Adrenal gland (tissue), 12 donors: ENCODE data around the gene FBXO41. TPM values are rescaled to one million over a fixed set of nuclear protein-coding genes. Genes with fewer than 3 reads are reported as not detected.

Experiments used
- DNase-seq, 7 donors: peaks; one replicate each; pipeline ENCODE4 v3.0.0-alpha.2; 2019 to 2020
- H3K27ac ChIP-seq, 5 donors: fragments of 200-600 bp; sonication (generic) in 4 of 5; 1 replicate in 3 of 5; 2 replicates in 2 of 5; pipeline versions ENCODE4 v1.5.1 to v1.8.0; 2016 to 2020; ENCODE audit warnings: mild to moderate bottlenecking in 1 of 5
- H3K27me3 ChIP-seq: fragments of 200-600 bp; 2 replicates; pipeline ENCODE4 v1.8.0; 2021
- H3K36me3 ChIP-seq, 2 donors: fragments of 200-600 bp; replicated peaks in 1 of 2; 1 replicate in 1 of 2; 2 replicates in 1 of 2; pipeline versions ENCODE4 v1.5.1 to v1.8.0; 2018 to 2022
- H3K4me1 ChIP-seq, 2 donors: fragments of 200-600 bp; replicated peaks in 1 of 2; 1 replicate in 1 of 2; 2 replicates in 1 of 2; pipeline versions ENCODE4 v1.5.1 to v1.8.0; 2018 to 2021
- H3K4me3 ChIP-seq, 4 donors: fragments of 200-600 bp; sonication (generic) in 3 of 4; one replicate each; pipeline ENCODE4 v1.5.1; 2016 to 2018
- H3K9me3 ChIP-seq, 3 donors: fragments of 200-600 bp; sonication (generic) in 1 of 3; replicated peaks in 1 of 3; 1 replicate in 2 of 3; 2 replicates in 1 of 3; pipeline versions ENCODE4 v1.5.1 to v1.8.0; 2016 to 2021
- POLR2A ChIP-seq, 2 donors: fragments of 450-650 bp; IDR thresholded peaks; one replicate each; pipeline ENCODE4 v1.6.1; 2017; ENCODE audit warnings: antibody characterized with exemption in 2 of 2, mild to moderate bottlenecking in 2 of 2, moderate library complexity in 1 of 2
- WGBS, 4 donors: extraction: QIAGEN DNeasy Blood & Tissue Kit in 2 of 4; methylation state at CpG; one replicate each; pipeline versions ENCODE4 v1.1.5 to v1.1.7; 2013 to 2017; 5-methylcytosine and 5-hydroxymethylcytosine counted together
- intact Hi-C, 2 donors: fragments of 100-400 bp; cut with DNase I; formaldehyde crosslinking; loops; one replicate each; pipeline versions ENCODE4 v1.14.1 to v1.15.0; 2022 to 2023
- polyA plus RNA-seq, 3 donors: library from polyadenylated mRNA; stranded (reverse); fragments of 200-250 nt in 2 of 3; fragments of 350-450 nt in 1 of 3; fragmentation: Illumina TruSeq in 1 of 3; extraction: RNeasy Lipid Tissue Mini Kit (QIAGEN cat#74804) in 1 of 3; gene quantifications; one replicate each; pipeline ENCODE4 v1.2.3, GENCODE V29; 2013 to 2014
- total RNA-seq, 9 donors: library from RNA; depleted of rRNA in 4 of 9; stranded (reverse); fragments of >200 nt in 4 of 9; fragments of 120-200 nt in 1 of 9; fragmentation: NEBNext Ultra II Directional in 1 of 9; extraction: Animal tissue kit (Norgen Biotek cat#: 25700) in 1 of 9; gene quantifications; one replicate each; pipeline versions ENCODE4 v1.1.0 to v1.2.4, GENCODE V29; 2013 to 2023
- TF ChIP-seq, protein P1 (sequence below), 6 experiments: fragments of 450-650 bp in 4 of 6; fragments of 200-600 bp in 2 of 6; sonication (generic) in 1 of 6; IDR thresholded peaks; 1 replicate in 5 of 6; 2 replicates in 1 of 6; pipeline versions ENCODE4 v1.5.1 to v1.8.0; 2016 to 2021; ENCODE audit warnings: antibody characterized with exemption in 6 of 6, mild to moderate bottlenecking in 2 of 6, moderate library complexity in 1 of 6
- donor health status: healthy with polysubstance abuse.
- donor health status: Bipolar disorder and iron deficiency.
- donor health status: DM: yes; HTN: yes; CAD: no.
- donor health status: DM: no; HTN: no; CAD: no.
- donor health status: DM: no; HTN: no; CAD: no.
- donor health status: DM: yes; HTN: yes; CAD: no.

Gene FBXO41
- total and polyA plus RNA-seq, 12 donors = 1.8 to 12.0 (median 5.5) TPM

DNA sequence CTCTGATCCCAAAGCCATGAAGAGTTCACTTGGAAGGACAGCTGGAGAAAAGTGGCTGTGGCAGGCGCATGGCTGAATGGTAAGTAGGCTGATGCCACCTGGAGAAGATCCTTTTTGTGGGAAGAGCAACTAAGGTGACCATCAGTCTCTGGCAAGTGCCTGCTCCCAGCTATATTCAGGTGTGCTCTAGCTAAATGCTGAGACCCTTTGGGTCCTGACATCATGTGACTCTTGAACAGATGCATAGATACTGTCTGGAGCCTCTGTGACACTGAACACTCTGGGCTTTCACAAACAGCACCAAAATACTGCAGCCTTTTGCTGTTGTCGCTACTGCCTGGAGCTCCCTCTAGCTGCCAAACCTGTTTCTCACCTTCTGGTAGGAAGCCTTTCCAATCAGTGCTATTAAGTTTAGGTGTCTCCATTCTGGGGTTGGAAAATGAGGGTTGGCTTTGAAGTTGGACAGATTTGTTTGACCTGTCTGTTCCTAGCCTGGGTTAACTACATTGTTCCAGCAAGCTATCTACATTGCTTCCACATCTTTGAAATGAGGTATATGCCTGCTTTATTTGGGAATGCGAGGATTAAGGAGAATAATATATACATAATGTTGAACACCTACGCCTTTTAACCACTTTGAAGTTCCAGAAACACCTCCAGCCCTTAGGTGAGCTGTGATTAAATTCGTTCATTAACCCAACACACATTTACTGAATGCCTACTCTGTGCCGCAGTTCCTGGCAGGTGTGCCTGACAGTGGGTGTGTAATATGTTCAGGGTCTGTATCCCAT is 6.0 kb upstream of the FBXO41 start:
- 49 to 64% (median 54%) methylated on average over 6 of the region's 6 CpGs for WGBS, 4 donors

DNA sequence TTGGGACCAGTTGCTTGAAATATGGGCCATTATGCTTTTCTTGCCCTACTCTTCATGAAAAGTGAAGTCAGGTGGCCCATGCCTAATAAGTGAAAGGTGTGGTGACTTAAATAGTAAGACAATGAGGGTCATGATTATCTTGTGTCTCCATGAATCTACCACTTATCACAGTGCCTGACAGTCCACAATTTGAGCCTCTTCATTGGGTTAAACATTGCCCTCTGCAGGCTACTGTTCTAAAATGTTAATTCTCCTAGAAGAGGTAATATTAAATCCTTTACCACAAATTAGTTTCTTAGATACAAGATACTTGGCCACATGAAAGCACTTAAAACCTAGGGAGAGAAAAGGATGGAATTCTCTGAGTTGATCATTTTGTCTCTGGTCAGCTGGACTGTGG is 5.0 kb upstream of the FBXO41 start:
- no peaks in the 10 kb centered on the region for H3K36me3 ChIP-seq
- intact Hi-C loops = no loop called here
- DNase-seq = no peak
- TF ChIP-seq, protein P1, sequence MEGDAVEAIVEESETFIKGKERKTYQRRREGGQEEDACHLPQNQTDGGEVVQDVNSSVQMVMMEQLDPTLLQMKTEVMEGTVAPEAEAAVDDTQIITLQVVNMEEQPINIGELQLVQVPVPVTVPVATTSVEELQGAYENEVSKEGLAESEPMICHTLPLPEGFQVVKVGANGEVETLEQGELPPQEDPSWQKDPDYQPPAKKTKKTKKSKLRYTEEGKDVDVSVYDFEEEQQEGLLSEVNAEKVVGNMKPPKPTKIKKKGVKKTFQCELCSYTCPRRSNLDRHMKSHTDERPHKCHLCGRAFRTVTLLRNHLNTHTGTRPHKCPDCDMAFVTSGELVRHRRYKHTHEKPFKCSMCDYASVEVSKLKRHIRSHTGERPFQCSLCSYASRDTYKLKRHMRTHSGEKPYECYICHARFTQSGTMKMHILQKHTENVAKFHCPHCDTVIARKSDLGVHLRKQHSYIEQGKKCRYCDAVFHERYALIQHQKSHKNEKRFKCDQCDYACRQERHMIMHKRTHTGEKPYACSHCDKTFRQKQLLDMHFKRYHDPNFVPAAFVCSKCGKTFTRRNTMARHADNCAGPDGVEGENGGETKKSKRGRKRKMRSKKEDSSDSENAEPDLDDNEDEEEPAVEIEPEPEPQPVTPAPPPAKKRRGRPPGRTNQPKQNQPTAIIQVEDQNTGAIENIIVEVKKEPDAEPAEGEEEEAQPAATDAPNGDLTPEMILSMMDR (IDR thresholded peaks at IDR 0.05) = no peak
- no peak for TF ChIP-seq POLR2A (IDR thresholded peaks at IDR 0.05)
- H3K4me1 ChIP-seq = peaks cover 8 to 28% of the 10 kb centered on the region in 2 donors
- no peaks in the 10 kb centered on the region for H3K9me3 ChIP-seq
- no peak overlapping the region for H3K27ac ChIP-seq
- peaks cover 29% of the 10 kb centered on the region for H3K27me3 ChIP-seq
- no peak overlapping the region for H3K4me3 ChIP-seq

More for the DNA sequence above, 6.0 kb upstream of the FBXO41 start:
- no peak overlapping the region for H3K27ac ChIP-seq
- no peak for TF ChIP-seq POLR2A (IDR thresholded peaks at IDR 0.05)
- TF ChIP-seq, protein P1 (IDR thresholded peaks at IDR 0.05) = peak; percentile 29 to 45 (median 33)
- no peaks in the 10 kb centered on the region for H3K36me3 ChIP-seq
- H3K9me3 ChIP-seq = no peaks in the 10 kb centered on the region
- intact Hi-C loops = no loop called here
- H3K4me1 ChIP-seq = peaks cover 8 to 28% of the 10 kb centered on the region in 2 donors
- no peak overlapping the region for H3K4me3 ChIP-seq
- DNase-seq = peak in 4 of 7 donors; percentile 29 to 39 (median 32)
- H3K27me3 ChIP-seq = peaks cover 39% of the 10 kb centered on the region

DNA sequence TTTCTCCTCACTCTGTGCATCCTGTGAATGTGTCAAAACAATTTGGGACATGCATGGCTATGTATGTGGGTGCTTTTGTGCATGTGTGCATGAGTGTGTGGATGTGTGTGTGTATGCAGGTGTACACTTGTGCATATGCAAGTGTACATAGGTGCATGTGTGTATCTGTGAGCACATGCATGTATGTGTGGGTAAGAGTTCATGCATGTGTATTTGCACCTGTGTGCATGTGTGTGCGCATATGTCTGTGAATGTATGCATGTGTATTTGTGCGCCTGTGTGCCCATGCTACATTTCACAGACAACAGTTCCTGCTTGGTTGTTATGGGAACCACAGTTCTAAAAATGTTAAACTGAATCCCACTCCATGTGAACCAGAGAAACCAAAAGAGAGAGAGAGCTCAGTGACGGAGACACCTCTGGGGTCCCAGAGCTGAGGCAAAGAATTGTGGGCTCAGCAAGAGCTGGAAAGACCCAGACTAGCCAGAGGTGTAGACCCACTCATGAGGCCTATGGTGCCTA is 1.9 kb upstream of the FBXO41 start:
- intact Hi-C loops = no loop called here
- Histone ChIP-seq H3K36me3 (no peaks in the 10 kb centered on the region), H3K9me3 (no peaks in the 10 kb centered on the region), H3K4me3 (no peak overlapping the region), H3K27me3 (no peaks in the 10 kb centered on the region), H3K4me1 (peaks cover 8 to 16% of the 10 kb centered on the region in 2 donors), H3K27ac (no peak overlapping the region)
- TF ChIP-seq, protein P1 (IDR thresholded peaks at IDR 0.05) = no peak
- no peak for TF ChIP-seq POLR2A (IDR thresholded peaks at IDR 0.05)
- no peak for DNase-seq
- 78 to 94% (median 85%) methylated on average over 3 of the region's 3 CpGs for WGBS, 4 donors

DNA sequence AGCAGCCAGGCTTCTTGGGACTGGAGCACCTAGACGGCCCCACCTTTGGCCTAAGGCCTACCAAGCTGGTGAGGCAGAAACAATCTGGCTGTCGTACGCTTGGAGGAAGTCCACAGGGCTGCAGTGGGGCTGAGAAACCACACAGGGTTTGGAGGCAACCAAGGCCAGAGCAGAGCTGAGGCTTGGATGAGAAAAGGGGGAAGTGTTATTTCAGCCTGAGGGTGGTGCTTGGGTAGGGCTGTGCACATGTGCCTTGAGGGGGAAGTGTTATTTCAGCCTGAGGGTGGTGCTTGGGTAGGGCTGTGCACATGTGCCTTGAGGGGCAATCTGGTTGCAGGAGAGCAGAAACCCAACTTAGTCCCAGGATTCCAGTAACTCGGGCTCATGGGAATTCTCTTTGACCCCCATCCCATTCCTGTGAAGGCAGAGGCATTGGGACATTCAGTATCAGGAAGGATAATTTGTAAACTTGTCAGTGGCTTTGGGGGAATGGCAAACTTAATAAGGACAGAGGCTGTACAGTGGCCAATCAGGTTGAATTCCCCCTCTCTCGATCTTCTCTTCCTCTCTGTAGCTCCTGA is 971 bp upstream of the FBXO41 start:
- intact Hi-C loops = no loop called here
- Histone ChIP-seq H3K4me1 (peaks cover 8 to 12% of the 10 kb centered on the region in 2 donors), H3K36me3 (no peaks in the 10 kb centered on the region), H3K9me3 (no peaks in the 10 kb centered on the region), H3K27me3 (no peaks in the 10 kb centered on the region), H3K4me3 (peak overlapping the region in 1 of 4 donors; percentile 77), H3K27ac (peak overlapping the region in 1 of 5 donors; percentile 19)
- TF ChIP-seq, protein P1 (IDR thresholded peaks at IDR 0.05) = no peak
- TF ChIP-seq POLR2A (IDR thresholded peaks at IDR 0.05) = no peak
- 53 to 71% (median 58%) methylated on average over 4 to 5 of the region's 5 CpGs for WGBS, 4 donors
- DNase-seq = peak in 1 of 7 donors; percentile 39
